Measurements from ENCODE around the gene MDM1.

Gene MDM1

GRCh38 chr12:68352067-68352466, 19.9 kb upstream of the MDM1 start:
- no peak for TF ChIP-seq CTCF (IDR thresholded peaks at IDR 0.05)

- TF ChIP-seq CTCF (IDR thresholded peaks at IDR 0.05), result no peak
Measured at GRCh38 chr12:68350753-68351152, 18.6 kb upstream of the MDM1 start.

GRCh38 chr12:68349921-68350606, 17.9 kb upstream of the MDM1 start:
- no peak for TF ChIP-seq CTCF (IDR thresholded peaks at IDR 0.05)

- no peak for TF ChIP-seq CTCF (IDR thresholded peaks at IDR 0.05)
Measured at GRCh38 chr12:68349220-68349621, 17.1 kb upstream of the MDM1 start.

GRCh38 chr12:68348419-68348818, 16.3 kb upstream of the MDM1 start:
- TF ChIP-seq CTCF (IDR thresholded peaks at IDR 0.05), result no peak

- TF ChIP-seq CTCF (IDR thresholded peaks at IDR 0.05), result no peak
Measured at GRCh38 chr12:68345763-68346162, 13.6 kb upstream of the MDM1 start.

GRCh38 chr12:68344126-68344525, 12.0 kb upstream of the MDM1 start:
- no peak for TF ChIP-seq CTCF (IDR thresholded peaks at IDR 0.05)

- no peak for TF ChIP-seq CTCF (IDR thresholded peaks at IDR 0.05)
Measured at GRCh38 chr12:68342966-68343365, 10.8 kb upstream of the MDM1 start.
